ENCODE data around the gene XRRA1. TPM values are rescaled to one million over a fixed set of nuclear protein-coding genes. Genes with fewer than 3 reads are reported as not detected.

The XRRA1 gene
- total RNA-seq, 1 donor: 7.0 TPM

- no peak for DNase-seq (ENCODE audit: low read depth in 2 of 3, low spot score in 2 of 3)
Observed at GRCh38 chr11:74951226-74951625, 2.3 kb upstream of the XRRA1 start.

- no peak for DNase-seq (ENCODE audit: low read depth in 2 of 3, low spot score in 2 of 3)
Observed at GRCh38 chr11:74950374-74950969, 1.6 kb upstream of the XRRA1 start.

- peak in 1 of 3 donors; percentile 2 for DNase-seq (ENCODE audit: low read depth in 2 of 3, low spot score in 2 of 3)
Observed at GRCh38 chr11:74949753-74950137, 854 bp upstream of the XRRA1 start.

GRCh38 chr11:74948546-74948897 lies 369 bp downstream of the XRRA1 start:
- peak in 1 of 3 donors; percentile 8 for DNase-seq (ENCODE audit: low read depth in 2 of 3, low spot score in 2 of 3)

GRCh38 chr11:74942073-74942759 lies 6.7 kb downstream of the XRRA1 start:
- DNase-seq (ENCODE audit: low read depth in 2 of 3, low spot score in 2 of 3): no peak

GRCh38 chr11:74941492-74941891 lies 7.4 kb downstream of the XRRA1 start:
- DNase-seq (ENCODE audit: low read depth in 2 of 3, low spot score in 2 of 3): no peak

- DNase-seq (ENCODE audit: low read depth in 2 of 3, low spot score in 2 of 3): no peak
Observed at GRCh38 chr11:74937696-74938475, 11.0 kb downstream of the XRRA1 start.

GRCh38 chr11:74936976-74937375 lies 11.9 kb downstream of the XRRA1 start:
- DNase-seq (ENCODE audit: low read depth in 2 of 3, low spot score in 2 of 3): no peak

- no peak for DNase-seq (ENCODE audit: low read depth in 2 of 3, low spot score in 2 of 3)
Observed at GRCh38 chr11:74936087-74936486, 12.8 kb downstream of the XRRA1 start.

GRCh38 chr11:74935285-74935684 lies 13.6 kb downstream of the XRRA1 start:
- DNase-seq (ENCODE audit: low read depth in 2 of 3, low spot score in 2 of 3): no peak

GRCh38 chr11:74933765-74934164 lies 15.1 kb downstream of the XRRA1 start:
- DNase-seq (ENCODE audit: low read depth in 2 of 3, low spot score in 2 of 3): no peak

GRCh38 chr11:74932797-74933196 lies 16.1 kb downstream of the XRRA1 start:
- DNase-seq (ENCODE audit: low read depth in 2 of 3, low spot score in 2 of 3): no peak

- no peak for DNase-seq (ENCODE audit: low read depth in 2 of 3, low spot score in 2 of 3)
Observed at GRCh38 chr11:74932169-74932568, 16.7 kb downstream of the XRRA1 start.

GRCh38 chr11:74929431-74930363 lies 19.2 kb downstream of the XRRA1 start:
- DNase-seq (ENCODE audit: low read depth in 2 of 3, low spot score in 2 of 3): peak; percentile 55 to 94 (median 82)

GRCh38 chr11:74927496-74927895 lies 21.4 kb downstream of the XRRA1 start:
- no peak for DNase-seq (ENCODE audit: low read depth in 2 of 3, low spot score in 2 of 3)

- no peak for DNase-seq (ENCODE audit: low read depth in 2 of 3, low spot score in 2 of 3)
Observed at GRCh38 chr11:74926304-74927030, 22.4 kb downstream of the XRRA1 start.

- no peak for DNase-seq (ENCODE audit: low read depth in 2 of 3, low spot score in 2 of 3)
Observed at GRCh38 chr11:74925281-74925680, 23.6 kb downstream of the XRRA1 start.

- DNase-seq (ENCODE audit: low read depth in 2 of 3, low spot score in 2 of 3): no peak
Observed at GRCh38 chr11:74923125-74923524, 25.8 kb downstream of the XRRA1 start.

- no peak for DNase-seq (ENCODE audit: low read depth in 2 of 3, low spot score in 2 of 3)
Observed at GRCh38 chr11:74909812-74910211, 39.1 kb downstream of the XRRA1 start.

GRCh38 chr11:74909385-74909784 lies 39.5 kb downstream of the XRRA1 start:
- DNase-seq (ENCODE audit: low read depth in 2 of 3, low spot score in 2 of 3): no peak
